HG02852 (cell line): ENCODE results near the gene ASB13.

ENCODE experiments used
- ATAC-seq: cut with Tn5 transposase; IDR thresholded peaks from one replicate; pipeline ENCODE4 v1.9.1; 2021; ENCODE audit warnings: mild to moderate bottlenecking, moderate library complexity; ENCODE audit not compliant: unreplicated experiment

Gene ASB13

DNA sequence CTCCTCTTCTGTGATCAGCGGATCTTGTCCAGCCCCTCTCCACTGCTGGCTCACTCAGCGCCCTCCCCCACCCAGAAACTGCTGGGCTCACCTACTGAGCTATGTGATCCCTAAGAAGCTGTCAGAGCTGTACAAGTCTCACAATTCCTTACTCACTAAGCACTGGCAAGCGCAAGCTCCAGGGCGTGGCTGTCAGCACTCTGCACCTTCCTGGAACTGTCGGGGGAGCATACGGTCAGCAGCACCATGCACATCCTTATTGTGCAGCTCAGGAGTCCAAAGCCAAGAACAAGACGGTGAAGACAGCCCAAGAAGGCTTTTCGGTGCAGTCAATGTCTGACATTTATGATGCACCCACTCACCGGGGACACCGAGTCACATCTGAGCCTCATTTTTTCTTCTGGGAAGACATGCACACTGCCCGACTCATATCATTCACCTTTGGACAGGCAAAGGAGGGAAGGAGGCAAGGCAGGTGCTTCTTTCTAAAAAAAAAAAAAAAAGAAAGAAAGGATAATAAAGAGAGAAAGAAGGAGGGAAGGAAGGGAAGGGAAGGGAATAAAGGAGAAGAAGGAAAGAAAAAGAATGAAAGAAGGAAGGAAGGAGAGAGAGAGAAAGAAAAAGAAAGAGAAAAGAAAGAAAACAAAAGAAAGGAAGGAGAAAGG lies 56.3 kb downstream of the ASB13 start:
- ATAC-seq: no peak

DNA sequence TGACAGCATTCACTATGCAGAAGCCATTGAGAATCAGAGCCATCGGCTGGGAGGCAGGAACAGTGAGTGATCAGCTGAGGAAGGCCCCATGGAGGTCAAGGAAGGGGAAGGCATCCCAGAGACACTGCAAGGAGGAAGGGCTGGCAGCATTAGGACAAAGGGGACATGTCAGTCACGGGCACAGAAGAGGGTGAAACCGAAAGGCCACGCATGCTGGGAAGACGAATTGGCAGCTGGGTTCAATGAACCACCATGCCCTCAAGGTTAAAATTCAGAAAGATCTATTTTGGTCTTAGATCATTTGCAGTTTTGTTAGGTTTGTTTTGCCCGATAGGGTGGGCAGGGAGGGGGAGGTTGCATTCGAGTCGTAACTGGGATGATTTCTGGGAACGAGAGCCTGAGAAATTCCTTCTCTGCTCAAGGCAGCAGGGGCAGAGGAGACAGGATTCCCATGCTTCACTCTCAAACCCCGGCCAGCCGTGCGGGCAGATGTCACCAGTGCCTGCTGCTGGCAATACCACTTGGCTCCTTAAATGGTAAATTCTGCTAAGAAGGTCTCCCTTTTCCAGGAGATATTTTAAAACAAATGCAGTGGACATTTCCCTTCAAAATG lies 57.7 kb downstream of the ASB13 start:
- no peak for ATAC-seq

DNA sequence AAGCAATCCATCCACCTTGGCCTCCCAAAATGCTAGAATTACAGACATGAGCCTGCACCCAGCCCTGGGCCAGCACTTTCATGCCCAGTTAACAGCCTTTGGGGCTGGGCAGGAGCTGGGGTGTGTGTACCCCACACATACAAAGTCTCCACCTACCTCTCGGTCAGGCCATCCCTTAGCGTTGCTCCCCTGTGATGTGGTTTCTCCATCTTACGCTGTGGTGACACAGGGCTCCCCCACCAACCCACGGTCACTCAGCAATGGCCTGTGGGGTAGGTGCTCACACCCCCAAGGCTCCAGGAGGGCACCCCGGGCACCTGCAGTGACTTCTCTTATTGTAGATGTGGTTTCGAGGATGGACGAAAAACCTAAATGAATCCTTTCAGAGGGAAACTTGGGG lies 58.8 kb downstream of the ASB13 start:
- ATAC-seq: no peak

DNA sequence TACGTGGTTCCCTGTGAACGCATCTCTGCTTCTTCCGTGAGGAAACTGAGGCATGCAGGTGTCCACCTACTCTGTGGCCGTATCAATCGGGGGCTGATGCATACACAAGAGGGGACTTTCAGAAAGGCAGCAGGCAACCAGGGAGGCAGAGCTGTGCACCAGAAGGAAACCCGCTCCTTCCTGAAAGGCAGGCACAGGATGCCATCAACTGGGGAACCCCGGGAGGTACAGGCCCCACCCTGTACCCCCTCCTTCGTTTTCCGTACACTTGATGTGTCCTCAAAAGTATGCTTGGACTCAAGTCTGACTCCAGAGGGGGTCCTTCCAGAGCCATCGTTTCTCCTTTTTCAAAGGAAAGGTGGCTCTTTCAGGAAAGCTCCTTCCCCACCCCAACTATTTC lies 59.5 kb downstream of the ASB13 start:
- no peak for ATAC-seq

DNA sequence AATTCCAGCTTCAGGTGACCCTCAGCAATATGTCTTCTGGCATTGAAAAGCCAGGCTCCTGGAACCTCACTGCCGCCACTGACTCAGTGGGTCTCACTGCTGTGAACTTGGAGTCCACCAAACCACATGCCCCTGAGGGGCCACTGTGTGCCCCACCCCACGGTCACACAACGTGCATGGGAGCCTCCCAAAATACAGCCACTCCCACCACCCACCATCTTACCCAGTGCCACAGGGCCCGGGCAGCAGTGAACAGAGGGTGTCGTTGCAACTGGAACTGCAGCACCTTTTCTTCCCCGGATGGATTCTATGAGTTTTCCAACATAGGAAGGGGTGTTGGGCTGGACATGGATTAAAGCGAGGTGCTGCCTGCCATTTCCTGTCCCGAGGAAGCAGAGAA lies 60.1 kb downstream of the ASB13 start:
- no peak for ATAC-seq

DNA sequence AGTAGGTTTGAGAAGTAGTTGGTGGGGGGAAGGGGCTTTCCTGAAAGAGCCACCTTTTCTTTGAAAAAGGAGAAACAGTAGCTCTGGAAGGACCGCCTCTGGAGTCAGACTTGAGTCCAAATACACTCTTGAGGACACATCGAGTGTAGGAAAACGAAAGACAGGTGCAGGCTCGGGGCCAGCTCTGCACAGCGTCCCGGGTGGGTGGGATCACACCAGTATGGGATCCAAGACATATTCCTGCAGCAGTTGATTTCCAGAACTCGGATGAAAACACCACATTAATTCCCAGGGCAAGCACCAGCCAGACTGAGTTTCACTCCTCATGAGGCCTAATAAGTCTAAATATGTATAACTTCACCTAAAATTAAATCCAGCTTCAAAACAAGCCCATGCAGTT lies 61.4 kb downstream of the ASB13 start:
- ATAC-seq: no peak

DNA sequence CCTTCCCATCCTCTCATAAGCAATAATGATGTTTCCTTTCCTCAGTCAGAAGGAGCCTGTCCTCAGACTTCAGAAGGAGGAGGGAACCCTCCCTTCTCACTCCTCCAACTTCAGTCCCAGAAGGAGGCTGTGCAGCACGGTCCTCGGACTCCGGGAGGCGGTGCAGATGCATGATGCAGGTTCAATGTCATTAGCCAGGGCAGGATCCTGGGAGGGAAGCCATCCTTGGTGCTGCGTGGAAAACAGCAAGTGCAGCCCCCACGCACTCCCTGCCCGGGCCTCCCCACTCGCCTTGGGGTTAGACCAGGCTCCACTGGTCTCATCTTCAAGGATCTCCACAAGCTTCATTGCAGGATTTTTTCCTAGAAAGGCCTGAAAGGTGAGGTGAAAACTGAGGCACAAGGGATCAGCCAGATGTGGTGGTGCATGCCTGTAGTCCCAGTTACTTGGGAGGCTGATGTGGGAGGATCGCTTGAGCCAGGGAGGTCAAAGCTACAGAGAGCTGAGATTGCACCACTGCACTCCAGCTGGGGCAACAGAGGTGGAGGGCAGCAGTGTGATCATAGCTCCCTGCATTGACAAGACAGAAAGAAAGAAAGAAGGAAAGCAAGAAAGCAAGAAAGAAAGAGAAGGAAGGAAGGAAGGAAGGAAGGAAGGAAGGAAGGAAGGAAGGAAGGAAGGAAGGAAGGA lies 62.0 kb downstream of the ASB13 start:
- ATAC-seq: no peak

DNA sequence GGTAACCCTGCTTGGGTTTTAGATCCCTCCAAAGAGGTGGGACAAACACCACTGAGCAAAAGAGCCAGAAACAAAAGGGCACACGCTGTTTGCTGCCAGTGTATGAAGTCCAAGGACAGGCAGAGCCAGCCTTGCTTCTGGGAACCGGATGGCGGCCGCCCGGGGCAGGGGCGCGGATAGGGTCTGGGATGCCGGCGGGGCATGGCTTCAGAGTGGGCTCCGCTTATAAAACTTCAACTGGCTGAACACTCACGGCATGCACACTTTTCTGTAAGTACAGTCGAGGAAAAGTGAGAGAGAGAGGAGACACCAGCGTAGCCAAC lies 62.6 kb downstream of the ASB13 start:
- ATAC-seq: no peak

DNA sequence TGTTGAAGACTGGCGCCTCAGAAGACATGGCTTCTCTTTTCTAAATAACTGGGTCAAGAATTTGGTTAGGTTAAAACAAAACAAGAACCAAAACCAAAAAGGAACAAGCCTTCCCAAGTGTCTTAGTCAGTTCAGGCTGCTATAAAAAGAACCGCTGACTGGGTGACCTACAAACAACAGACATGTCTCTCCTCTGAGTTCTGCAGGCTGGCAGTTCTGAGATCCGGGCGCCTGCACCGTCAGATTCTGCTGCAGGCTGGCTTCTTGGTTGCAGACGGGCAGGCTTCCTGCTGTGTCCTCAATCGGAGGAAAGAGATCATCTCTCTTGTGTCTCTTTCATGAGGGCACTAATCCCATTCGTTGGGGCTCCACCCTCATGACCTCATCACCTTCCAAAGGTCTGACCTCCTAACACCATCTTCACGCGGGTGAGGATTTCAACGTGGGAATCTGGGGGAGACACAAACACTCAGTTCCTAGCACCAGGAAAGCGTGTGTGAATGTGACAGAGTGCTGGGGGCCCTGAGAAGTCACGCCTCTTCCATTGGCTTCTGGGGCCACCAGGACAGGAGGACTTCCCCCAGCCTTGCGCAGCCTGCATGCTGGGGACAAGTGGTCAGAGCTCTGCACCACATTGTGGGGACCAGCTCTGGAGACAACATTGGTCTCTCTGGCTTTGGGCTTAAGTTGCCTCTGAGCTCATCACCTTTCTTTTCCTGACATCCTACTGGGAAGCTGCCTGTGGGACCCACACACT lies 63.1 kb downstream of the ASB13 start:
- no peak for ATAC-seq

DNA sequence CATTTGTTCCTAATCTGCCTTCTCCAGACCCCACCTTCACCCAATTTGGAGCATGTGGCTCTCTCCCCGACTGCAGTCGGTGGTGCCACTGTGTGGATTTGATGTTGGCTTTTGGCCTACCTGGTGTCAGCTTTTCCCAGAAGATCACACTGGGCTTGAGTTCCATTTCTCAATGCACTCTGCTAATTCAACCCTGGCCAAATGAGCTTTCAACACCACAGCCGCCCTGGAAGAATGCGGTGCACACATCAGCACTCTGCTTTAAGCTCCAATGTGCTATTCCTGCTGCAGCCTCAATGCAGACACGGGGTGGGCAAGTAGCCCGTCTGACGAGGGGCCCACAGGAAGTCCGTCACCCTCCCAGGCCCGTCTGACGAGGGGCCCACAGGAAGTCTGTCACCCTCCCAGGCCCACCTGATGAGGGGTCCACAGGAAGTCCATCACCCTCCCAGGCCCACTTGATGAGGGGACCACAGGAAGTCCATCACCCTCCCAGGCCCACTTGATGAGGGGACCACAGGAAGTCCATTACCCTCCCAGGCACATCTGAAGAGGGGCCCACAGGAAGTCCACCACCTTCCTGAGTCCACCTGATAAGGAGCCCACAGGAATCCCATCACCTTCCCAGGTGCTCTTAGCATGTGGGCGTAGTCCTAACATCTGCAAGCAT lies 64.4 kb downstream of the ASB13 start:
- ATAC-seq: no peak

DNA sequence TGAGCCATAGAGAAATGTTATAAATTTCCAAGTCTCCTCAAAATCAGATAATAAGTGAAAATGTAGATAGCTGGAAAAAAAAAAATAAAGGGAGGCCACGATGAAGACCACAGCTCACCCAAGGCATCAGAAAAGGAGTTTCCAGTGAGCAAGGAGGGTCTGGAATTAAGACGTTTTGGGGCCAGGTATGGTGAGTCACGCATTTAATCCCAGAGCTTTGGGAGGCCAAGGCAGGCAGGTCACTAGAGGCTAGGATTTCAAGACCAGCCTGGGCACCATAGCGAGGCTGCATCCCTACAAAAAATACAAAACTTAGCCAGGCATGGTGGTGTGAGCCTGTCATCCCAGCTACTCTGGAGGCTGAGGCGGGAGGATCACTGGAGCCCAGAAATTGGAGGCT lies 65.5 kb downstream of the ASB13 start:
- no peak for ATAC-seq

DNA sequence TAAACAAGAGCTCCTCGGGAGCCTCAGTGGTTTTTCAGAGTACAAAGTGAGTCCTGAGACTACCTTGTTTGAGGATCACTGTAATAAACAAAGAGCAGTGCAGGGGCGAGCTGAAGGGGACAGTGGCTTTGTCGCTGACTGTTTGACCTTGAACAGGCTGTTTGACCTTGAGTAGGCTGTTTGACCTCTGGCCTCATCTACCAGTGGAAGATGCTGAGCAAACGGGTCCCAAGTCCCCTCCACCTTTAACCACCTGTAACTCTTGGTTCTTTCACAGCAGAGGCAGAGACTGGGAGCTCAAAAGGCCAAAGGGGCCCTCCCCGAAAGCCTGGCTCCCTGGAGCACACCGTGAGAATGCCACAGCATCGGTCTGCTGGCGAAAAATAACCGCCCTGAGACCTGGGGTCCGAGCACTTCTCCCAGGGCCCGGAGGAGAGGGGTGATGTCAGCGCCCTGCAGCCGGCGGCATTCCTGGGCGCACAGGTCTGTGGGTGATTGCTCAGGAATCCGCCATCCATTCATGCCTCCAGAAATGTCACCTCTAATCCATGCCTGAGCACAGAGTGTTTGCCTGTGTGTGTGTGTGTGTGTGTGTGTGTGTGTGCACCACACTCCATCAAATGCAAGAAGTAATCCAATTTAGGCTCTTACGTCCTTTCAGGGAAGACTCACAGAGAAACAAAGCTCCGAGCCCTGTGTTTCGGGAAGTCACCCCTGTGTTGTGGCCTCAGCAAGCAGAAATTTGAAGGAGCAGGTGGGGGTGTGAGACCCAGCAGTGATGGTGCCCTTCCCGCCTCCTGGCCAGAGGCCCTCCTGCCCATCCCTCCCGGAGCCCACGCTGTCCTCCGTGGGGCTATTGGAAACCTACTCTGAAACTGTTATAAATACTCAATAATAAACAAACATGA lies 66.5 kb downstream of the ASB13 start:
- no peak for ATAC-seq

DNA sequence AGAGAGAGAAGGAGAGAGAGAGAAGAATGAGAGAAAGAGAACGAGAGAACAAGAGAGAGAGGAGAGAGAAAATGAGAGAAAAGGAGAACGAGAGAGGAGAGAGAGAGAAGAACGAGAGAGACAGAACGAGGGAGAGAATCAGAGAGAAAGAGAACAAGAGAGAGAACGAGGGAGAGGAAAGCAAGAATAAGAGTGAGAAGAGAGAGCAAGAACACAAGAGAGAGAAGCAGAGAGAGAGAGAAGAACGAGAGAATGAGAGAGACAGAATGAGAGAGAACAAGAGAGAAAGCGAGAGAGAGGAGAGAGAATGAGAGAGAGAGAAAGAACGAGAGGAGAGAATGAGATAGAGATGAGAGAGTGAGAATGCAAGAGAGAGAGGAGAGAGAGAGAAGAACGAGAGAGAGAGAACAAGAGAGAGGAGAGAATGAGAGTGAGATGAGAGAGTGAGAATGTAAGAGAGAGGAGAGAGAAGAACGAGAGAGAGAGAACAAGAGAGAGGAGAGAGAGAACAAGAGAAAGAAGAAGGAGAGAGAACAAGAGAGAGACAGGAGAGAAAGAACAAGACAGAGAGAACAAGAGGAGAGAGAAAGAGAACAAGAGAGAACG lies 68.2 kb downstream of the ASB13 start:
- ATAC-seq: no peak

DNA sequence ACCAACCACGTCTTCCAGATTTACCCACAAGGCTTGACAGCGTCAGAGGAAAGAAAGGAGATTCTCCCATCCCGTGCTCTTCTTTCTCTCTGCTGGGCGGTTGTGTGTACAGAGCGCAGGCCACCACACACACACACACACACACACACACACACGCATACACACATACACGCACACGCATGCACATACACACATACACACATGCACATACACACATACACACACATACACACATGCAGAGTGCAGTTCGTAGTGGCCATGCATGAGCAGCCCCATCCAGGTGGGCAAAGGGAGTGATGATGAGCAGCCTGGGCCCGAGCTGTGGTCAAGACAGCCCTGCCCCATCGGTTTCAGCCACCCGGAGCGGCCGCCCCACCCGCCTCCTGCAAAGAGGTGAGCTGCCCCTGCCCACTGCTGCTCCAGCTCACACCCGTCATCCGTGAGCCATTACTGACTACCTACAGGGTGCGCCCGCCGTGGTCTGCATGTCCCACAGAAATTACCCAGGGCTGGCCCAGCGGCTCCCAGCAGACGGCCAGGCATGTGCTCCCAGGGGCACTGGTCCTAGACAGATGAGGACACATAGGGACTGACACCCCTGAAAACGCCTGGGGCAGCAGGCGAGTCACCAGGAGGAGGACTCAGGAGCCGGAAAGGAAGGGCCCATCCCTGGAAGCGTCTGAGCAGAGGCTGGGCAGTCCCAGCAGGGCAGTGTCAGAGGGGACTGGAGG lies 69.6 kb downstream of the ASB13 start:
- no peak for ATAC-seq

DNA sequence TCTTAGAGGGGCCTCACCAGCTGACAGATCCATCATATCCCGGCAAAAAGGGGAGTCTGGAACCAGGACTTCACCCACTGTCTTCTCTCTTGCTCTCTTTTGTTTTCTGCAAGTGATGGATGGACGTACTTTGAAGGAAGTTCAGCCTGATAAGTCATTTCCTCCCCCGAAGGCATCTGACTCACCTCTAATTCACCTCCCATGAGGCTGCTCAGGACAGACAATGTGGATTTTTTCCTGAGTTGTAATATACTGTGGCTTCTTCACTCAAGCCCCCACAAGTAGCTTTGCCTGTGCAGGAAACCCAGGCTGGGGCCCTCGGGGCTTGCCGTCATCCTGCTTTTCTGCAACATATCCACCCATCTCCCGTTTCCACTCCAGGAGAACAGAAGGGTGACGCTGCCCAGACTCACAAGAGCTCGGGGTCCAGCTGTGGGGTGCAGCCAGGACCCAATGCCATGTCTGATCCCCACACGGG lies 70.4 kb downstream of the ASB13 start:
- no peak for ATAC-seq

DNA sequence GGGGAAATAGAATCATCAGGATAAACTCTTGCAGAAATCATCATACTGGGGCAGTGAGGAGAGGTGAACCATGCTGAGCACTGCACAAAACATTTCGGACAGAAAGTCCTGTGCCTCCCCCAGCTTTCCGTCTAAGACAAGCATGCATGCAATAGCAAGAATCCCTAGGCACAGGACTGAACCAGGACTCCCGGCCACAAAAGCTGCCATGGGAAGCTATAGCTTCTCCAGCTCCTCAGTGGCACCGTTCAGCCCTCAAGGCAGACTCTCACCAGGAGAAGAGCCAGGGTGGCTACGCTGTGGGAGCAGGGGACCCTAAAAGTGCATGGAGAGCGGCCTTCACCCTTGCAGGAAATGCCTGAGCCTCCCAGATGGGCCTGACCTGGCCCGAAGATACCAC lies 70.8 kb downstream of the ASB13 start:
- no peak for ATAC-seq

DNA sequence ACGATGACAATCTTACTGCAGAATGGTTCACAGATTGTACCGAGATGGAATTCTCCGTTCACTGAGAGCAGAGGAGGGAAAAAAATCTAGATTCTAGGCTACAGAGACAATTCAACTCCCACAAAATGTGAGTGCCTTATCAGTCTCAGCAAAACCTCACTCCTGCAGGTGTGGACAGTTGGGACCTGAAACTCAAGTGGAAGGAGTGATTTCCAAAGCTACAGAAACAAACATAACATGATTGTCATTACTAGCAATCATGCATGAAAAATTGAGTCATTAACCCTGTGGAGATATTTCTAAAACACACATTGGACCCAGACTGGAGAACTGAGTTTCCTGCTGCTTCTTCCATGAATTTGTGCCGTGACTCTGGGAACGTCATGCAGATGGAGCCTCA lies 71.3 kb downstream of the ASB13 start:
- no peak for ATAC-seq

DNA sequence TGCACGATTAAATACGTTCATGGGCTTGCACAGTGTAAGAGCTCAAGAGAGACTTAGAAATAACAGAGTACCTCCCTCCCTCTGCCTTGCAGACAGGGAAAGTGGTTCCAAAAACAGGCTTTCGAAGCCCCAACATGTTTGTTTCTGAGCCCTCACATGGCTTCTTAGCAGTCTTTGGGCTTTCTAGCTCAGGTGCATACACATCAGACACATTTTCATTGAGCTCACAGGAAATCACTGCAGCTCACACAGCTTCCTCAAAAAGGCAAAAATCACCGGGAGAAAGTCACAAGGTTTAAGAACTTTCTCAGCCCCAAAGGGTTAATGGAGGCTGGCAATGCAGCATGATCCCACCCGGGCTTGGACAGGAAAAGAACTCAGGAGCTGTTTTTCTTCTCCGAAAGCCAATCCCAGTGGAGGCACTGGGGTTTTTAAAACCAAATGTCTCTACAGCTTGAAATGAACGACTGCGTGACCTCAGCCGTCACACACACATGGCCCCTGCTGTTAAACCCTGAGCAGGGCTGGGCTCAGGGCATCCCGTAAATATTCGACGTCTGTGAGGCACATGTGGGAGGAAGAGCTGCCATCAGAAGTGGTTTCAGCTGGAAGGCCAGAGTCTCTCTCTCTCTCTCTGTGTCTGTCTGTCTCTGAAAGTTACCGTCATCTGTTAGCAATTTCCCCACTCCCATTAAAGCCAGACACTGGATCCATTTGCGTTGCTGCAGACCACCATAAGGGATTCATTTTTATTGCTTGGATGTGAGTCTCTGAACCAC lies 71.9 kb downstream of the ASB13 start:
- ATAC-seq: no peak
